SK-N-DZ (cell line): ENCODE data around the gene PGAM5. TPM values are rescaled to one million over a fixed set of nuclear protein-coding genes. Genes with fewer than 3 reads are reported as not detected.
A peak's percentile ranks its signal among the peaks of the same experiment; 100 is the strongest.

ENCODE experiments used
- DNase-seq: peaks from one replicate; pipeline ENCODE4 v3.0.0-alpha.2; 2015; ENCODE audit warnings: low spot score
- polyA plus RNA-seq, 2 experiments: library from polyadenylated mRNA; depleted of rRNA; stranded (reverse); fragments of >200 nt; gene quantifications; 2 replicates each; pipeline ENCODE4 v1.2.3, GENCODE V29; 2014

Gene PGAM5
- 85.3 and 97.8 TPM in 2 replicates for polyA plus RNA-seq (2014; cell fraction: cytosol; rRNA removed)
- 45.3 and 50.0 TPM in 2 replicates for polyA plus RNA-seq (2014; cell fraction: nucleus; rRNA removed)

DNA sequence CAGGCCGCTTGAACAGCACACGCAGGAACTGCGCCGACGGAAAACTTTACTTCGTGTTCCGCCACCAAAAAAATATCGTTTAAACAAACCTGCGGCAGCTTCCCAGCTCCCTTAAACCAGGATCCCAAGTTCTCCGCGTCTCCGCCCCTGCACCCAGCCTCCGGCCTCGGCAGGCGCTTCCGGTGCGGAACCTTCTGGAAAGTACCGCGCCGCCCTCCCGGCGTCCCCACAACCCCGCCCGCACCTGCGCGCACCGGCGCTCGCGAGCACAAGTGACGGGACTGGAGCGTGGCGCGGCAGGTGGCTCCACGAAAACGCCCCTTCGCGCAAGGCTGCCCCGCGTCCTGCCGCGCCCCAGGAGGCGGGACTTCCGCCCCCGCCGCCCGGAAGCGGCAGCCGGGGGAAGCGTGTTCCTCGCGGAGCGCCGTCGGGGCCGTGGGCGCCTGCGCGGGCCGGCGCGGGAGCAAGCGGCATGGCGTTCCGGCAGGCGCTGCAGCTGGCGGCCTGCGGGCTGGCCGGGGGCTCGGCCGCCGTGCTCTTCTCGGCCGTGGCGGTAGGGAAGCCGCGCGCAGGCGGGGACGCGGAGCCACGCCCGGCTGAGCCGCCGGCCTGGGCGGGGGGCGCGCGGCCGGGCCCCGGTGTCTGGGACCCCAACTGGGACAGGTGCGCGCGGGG, at the start of gene PGAM5:
TSS of gene PGAM5 (plus strand) at position 438 of the 675 bp plus-strand sequence. CDS start at position 473, 35 bp downstream.
- peak; percentile 87 for DNase-seq

DNA sequence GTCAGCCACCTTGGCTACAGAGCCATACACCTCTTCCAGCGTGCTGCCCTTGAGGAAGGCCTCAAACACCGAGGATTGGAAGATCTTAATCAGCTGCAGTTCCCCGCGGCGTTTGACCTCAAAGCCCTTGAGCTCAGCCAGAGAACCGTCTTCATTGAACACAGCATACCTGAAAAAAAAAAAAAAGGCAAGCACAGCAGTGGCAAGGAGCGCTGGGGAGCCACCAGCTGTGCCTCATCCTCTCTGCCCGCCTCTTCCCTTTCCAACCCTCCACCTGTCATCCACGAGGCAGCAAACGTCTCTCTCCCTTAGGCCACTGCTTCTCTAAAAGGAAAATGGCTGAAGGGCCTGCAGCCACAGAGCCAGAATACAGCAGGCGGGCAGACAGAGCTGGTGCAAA, 49.6 kb upstream of the PGAM5 start:
- DNase-seq: no peak

DNA sequence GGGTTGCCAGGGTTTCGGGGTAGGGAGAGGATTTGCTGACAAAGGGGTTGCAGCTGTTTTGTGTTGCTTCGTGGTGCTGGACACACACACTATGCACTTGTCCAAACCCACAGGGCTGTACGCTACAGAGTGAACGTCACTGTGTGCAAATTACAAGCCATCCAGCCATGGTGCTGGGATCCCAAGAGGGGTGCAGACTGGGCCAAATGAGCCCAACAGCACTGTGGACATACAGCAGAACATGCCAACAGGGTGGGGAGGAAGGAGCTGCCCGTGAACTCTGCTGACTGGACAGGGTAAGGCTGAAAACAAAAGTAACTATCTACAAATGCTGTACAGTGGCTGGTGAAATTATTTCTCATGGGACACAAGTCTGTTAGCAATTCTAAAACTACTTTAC, 48.7 kb upstream of the PGAM5 start:
- no peak for DNase-seq

DNA sequence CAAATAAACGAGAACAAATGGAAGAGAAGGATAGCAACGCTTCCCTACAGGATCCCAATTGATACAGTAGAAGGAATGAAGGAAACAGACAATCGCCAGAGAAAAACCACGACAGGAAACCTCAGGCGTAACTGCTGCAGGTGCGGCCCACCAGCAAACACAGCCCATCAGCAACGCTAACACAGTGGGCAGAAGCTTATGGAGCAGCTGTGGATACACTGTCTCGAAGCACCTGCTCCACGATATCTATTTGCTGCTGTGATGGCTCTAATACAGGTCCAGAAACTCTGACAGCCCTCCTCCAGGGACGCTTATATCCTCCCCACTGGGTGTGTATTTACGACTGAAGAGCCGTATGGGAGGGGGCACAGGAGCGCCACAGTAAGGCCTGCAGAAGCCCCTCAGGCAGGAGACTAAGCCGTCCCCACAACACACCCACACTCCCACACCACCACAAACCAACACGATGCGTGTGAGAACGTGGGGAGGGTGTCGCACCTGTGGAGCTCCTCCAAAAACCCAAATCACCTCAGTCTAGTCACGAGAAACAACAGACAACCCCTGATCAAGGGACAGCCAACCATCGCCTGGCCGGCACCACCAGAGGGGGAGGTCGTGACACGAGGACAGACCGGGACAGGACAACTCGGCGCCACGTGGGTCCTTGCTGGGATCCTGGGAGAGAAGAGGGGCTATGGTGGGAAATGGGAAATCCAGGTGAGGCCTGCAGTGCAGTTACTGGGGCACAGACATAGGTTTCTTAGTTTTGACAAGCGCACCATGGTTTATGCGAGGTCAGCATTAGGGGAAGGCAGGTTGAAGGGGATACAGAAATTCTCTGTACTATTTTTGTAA, 47.5 kb upstream of the PGAM5 start:
- no peak for DNase-seq

DNA sequence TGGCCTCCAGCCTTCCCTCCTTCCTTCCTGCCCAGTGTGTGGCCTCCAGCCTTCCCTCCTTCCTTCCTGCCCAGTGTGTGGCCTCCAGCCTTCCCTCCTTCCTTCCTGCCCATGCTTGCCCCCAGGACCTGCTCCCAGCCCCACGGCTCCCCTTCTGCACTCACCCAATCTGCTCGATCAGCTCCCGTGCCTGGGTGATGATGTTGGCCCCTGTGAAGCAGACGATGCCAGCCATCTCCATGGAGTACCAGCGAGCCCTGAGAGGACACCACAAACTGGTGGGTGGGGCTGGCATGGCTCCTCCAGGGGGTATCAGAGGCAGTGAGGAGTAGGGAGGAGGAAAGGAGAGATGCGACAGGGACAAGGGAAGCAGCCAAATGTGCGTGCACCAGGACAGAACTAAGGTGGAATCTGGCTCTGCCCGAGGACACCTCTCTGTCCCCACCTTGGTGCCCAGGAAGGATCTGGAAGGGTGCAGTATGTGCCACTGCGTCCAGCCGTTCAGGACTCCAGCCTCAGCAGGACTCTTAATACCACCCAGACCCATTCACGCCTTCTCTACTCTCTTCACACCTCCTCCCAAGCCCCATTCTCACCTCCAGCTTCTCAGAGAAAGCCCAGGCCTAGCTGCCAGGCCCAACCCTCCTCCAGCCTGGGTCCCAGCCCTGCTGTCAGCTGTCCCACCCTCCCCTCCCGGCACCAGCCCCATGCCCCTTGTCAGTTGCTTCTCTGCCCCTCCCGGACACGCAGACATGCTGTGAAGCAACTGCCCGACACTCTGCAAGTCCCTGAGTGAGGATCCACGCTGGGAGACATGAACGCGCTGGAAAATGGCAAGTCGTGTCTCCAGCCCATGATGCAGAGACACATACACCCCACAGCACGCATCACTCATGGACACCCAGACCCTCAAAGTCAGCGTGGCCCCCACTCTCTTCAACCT, 46.2 kb upstream of the PGAM5 start:
- DNase-seq: no peak

DNA sequence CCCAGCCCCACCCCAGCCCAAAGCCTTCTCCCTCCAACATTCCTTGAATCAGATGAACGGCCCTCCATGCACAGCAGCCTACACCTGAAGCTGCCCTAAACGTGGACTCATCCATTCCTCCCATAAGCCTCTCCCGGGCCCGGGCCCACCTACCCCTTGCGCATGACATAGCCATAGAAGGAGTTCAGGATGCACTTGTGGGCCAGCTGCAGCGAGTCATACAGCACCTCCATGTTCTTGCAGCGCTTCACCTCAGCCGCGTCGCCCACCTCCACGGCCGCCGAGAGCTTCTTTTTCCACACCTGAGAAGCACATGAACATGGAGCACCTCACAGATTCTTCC, 45.5 kb upstream of the PGAM5 start:
- DNase-seq: no peak

DNA sequence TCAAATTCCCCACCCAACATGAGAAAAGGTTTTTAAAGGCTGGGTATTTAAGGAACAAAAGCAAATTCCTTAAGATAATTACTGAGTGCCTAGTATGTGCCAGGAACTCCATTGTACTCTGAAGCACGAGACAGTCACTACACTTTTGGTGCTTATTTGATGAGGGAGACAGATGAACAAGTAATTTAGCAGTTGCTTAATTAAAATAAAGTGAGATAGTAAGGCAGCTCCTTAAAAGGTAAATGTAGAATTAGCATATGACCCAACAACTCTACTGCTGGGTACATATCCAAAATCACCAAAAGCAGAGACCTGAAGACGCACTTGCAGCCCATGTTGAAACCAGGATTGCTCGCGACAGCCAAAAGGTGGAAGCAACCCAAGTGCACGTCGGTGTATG, 44.8 kb upstream of the PGAM5 start:
- no peak for DNase-seq

DNA sequence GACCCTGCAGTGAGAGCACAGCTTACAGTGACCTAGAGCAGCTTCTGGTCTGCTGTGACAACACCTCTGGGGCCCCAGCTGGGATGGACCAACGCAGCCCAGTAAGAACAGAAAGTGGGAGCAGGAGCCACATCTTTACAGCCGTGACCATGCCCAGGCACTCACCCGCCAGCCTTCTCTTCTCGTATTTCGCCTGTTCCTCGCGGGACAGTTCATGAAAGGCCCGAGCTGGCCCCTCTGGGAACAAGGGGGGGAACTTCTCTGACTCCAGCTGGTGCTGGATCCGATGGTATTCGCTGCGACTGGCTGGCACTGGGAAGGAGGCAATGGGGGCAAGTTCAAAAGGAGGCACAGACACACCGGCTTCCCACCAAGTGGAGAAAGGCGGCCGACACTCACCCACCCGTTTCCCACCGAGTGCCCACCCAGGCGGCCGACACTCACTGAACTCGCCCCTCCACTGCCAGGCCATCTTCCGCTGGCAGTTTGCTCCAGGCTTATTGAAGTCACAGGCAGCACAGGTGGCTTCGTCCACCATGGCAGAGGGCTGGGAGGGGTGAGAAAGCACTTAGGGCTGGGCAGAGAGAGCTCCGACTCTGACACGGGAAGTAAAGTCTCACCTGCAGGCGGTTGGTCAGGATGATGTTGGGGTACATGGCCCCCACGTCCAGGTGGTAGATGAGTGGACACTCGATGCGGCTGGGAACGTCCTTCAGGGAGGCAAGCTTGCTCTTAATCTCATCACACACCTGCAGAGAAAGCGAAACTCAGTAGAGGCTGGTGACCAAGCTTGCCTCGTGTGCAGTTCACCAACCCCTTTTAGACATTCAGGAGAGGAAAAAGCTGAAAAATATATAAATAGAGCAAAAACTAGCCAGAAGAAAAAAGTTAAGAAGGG, 42.2 kb upstream of the PGAM5 start:
- no peak for DNase-seq

DNA sequence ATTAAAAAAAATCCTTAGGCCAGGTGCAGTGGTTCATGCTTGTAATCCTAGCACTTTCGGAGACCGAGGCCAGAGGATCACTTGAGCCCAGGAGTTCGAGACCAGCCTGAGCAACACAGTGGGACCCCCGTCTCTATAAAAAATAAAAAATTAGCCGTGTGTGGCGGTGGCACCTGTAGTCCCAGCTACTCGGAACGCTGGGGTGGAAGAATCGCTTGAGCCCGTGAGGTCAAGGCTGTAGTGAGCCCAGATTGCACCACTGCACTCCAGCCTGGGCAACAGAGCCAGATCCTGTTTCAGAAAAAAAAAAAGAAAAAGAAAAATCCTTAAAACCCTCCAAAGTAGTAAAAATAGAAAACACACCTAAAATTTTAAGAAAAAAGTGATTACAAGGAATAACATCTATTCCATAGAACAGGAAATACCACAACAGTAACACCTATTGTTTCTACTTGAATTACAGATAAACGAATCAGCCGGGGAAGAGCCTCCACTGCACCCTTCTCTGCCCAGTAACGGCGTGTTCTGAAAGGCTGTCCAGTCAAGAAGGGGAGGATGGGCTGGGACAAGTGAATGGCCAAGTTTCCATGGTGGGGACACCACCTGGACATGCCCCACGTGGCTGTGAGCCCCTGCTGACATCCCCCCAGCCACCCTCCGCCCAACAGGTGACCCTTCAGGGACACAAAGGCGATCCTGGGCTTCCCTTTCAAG, 41.3 kb upstream of the PGAM5 start:
- DNase-seq: no peak

DNA sequence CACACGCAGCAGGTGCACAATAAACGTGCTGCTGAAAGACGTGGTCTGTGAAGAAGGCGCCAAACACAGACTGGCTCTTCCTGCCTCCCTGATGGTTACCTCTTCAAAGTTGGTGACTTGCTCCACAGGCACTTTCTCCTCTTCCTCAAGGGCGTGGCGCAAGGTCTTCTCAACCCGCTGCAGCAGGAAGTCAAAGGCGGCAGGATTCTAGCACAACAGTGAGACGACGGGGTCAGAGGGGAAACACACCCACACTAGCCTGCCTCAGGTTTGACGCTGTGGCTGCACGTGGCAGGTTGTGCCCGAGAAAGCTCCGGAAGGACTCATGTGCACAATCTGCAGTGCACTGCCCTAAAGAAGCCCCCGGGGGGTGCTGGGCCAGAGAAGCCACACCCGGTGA, 38.5 kb upstream of the PGAM5 start:
- DNase-seq: no peak

DNA sequence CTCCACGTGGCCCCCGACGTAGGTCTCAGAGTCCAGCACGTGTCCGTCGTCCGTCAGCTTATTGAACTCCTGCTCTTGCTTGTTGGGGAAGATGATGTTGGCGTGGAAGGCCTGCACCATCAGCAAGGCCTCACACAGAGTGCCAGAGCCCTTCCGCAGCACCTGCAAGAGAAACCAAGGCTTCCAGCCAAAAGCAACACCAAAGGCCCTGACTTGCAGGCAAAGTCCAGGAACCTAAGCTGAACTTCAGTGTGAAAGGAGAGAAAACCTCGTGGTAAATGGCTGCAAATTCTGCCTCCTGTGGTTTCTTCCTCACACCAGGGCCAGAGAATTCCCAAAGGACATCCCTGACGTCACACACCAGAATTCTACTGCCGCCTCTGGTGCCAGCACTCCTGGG, 38.0 kb upstream of the PGAM5 start:
- no peak for DNase-seq

DNA sequence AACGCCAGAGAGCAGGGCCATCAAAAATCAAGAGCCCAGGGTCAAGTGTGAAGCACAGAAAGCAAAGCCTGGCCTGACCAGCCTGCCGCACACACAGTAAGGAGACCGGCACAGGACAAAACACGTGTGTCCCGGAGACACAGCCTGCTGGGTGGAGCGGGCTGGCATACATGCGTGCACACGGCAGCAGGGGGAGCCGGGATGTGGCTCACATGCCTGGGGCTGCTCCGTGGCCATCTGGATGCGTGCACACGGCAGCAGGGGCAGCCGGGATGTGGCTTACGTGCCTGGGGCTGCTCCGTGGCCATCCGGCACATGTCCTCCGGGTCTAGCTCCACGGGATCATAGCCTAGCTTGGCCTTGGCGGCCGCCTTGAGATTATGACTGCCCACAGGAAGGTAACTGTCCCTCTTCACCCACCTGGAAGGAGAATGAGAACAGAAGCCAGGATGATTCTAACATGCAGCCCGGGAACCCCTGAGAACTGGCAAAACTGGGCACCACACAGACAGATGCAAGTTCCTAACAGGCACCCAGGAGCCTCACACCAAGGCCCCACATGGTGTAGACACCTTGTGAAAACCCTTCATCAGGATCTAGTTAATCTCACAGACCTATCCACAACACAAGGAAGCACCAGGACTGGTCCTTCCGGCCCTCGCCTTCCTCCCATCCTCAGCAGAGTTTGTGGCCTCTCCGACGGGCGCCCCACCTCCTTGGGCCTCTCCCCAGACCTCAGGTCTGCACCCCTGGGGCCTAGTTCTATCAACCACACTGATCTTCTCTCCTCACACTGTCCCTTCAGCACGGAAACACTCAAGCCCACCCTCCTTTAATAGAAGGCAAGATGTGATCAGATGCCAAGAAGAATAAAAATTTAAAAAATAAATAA, 37.1 kb upstream of the PGAM5 start:
- DNase-seq: no peak

DNA sequence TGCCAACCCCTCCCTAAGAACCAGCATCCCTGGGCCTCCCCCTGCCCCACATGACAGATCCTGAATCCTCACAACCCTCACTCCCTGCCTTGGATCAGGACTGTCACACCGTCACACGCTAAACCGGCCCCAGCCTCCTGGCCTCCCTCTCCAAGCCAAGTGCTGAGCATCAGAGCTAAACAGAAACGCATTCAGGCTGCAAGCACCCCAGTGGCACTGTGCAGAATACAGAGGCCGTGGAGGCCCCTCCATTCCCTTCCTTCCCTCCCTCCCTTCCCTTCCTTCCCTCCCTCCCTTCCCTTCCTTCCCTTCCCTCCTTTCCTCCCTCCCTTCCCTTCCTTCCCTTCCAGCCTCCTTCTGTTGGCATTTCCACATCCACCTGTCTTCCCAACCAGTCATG, 36.1 kb upstream of the PGAM5 start:
- DNase-seq: no peak

DNA sequence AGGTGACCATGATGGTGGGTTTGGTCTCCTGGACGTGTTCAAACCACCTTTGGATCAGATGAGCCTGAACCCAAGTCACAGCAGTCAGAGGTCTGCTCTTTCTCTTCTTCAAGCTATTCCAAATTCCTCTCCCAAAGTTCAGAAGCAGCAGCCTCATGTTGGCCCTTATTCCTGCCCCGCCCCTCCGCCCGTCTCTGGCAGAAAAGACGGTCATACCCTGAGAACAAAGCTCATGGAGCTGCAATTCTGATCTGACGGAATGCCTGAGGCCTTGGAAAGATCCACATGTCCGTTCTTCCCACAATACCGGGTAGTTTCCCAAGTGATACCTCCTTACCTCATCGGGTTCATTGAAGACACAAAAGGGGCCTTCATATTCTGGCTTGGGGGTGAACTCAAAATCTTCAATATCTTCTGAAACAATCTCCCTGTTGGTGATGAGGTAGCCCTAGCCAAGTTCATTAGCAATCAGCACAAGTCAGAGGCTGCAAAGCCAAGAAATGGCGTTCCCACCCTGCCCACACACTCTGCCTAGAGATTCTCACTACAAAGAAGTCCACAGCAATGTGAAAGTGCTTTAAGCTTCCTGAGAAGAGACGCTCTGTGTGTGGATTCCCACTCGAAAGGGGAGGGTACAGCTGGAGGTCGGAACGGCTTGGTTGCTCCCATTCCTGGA, 34.7 kb upstream of the PGAM5 start:
- no peak for DNase-seq

DNA sequence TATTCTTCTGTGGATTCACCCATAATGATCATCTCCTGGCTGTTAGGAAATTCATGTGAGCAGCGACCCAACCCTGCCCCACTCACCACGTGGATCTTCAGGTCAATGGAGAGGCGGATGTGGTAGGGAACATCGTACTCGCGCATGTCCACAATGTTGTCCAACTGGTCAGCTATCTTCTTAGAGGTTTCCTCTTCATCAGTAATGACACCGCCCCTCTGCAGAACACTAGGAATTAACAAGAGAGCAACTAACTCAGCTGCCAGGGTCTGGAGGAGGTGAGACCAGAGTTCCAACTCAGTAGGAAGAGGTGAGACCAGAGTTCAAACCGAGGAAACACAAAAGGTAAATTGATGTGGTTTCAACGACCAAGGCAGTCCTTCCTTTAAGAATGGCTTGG, 33.1 kb upstream of the PGAM5 start:
- DNase-seq: no peak

DNA sequence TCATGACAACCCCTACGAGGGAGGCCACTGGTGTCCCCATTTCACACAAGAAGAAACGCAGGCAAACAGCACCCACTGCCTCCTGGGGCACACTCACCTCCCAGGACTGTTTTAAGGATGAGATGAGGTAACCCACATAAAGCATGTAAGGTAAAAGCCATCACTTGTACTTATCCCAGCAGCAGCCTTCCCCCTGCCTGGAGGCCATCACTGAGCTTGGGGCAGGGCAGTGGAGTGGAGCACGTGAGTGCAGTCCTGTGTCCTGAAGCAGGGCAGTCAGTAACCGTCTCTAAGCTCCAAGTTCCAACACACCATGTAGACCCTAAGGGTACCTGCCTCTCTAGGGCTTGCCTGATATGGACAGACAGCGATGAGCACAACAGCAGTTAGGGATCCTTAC, 25.2 kb upstream of the PGAM5 start:
- no peak for DNase-seq

DNA sequence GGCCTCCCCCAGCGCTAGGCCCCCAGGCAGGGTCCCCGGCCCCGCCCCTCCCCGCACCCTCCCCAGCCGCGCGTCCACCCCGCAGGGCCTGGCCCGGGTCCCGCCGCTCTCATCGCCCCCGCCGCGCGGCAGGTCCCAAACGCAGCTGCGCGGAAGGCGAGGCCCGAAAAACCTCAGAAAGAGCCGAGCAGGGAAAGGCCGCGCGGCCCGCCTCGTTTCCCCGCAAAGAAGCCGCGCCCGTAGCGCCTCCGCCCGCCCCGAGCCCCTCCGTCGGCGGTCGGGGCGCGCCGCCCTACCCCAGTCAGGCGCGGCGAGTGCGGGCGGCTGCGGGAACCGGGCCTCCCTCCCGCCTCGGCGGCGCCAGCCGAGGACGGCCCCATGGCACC, 23.8 kb upstream of the PGAM5 start:
- DNase-seq: no peak
